Measurements from ENCODE around the gene GALM.

DNA sequence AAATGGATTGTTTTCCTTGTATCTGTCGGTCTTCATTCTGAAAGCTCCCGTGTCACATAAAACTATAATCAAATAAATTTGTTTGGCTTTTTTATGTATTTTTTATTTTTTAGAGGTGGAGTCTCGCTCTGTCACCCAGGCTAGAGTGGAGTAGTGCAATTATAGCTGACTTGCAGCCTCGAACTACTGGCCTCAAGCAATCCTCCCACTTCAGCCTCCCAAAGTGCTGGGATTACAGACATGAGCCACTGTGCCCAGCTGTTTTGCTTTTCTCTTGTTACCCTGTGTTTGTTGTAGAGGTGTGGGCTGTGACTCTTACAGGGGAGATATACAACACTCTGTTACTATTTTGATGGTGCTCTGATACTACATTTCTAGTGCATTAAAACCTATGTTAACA is 2.2 kb downstream of the GALM start:
- TF ChIP-seq, protein P1, sequence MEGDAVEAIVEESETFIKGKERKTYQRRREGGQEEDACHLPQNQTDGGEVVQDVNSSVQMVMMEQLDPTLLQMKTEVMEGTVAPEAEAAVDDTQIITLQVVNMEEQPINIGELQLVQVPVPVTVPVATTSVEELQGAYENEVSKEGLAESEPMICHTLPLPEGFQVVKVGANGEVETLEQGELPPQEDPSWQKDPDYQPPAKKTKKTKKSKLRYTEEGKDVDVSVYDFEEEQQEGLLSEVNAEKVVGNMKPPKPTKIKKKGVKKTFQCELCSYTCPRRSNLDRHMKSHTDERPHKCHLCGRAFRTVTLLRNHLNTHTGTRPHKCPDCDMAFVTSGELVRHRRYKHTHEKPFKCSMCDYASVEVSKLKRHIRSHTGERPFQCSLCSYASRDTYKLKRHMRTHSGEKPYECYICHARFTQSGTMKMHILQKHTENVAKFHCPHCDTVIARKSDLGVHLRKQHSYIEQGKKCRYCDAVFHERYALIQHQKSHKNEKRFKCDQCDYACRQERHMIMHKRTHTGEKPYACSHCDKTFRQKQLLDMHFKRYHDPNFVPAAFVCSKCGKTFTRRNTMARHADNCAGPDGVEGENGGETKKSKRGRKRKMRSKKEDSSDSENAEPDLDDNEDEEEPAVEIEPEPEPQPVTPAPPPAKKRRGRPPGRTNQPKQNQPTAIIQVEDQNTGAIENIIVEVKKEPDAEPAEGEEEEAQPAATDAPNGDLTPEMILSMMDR (IDR thresholded peaks at IDR 0.05): no peak
- no peak for TF ChIP-seq POLR2A (IDR thresholded peaks at IDR 0.05)
- TF ChIP-seq EP300 (IDR thresholded peaks at IDR 0.05): no peak
